K562 (cell line): ENCODE results near the gene POLR1A. TPM values are rescaled to one million over a fixed set of nuclear protein-coding genes. Genes with fewer than 3 reads are reported as not detected.

Source experiments
- AFF1 ChIP-seq, 2 experiments: fragments of 450-650 bp; IDR thresholded peaks; 2 replicates each; pipeline ENCODE4 v1.6.1; 2018; ENCODE audit warnings: mild to moderate bottlenecking in 2 of 2, low read depth in 1 of 2; ENCODE audit not compliant: partially characterized antibody in 2 of 2
- CHD2 ChIP-seq: IDR thresholded peaks from 2 replicates; pipeline ENCODE4 v1.6.1; 2011; ENCODE audit warnings: low read depth, low read length
- GMEB1 ChIP-seq: fragments of 250-450 bp; sonication (Bioruptor Pico); IDR thresholded peaks from 2 replicates; pipeline ENCODE4 v1.4.0; 2020; ENCODE audit warnings: mild to moderate bottlenecking
- LARP7 ChIP-seq: fragments of 450-650 bp; IDR thresholded peaks from 2 replicates; pipeline ENCODE4 v1.6.1; 2016
- LEF1 ChIP-seq: fragments of 450-650 bp; IDR thresholded peaks from 2 replicates; pipeline ENCODE4 v1.6.1; 2016; ENCODE audit warnings: mild to moderate bottlenecking
- MXI1 ChIP-seq: IDR thresholded peaks from 2 replicates; pipeline ENCODE4 v1.6.1; 2011; ENCODE audit warnings: low read depth, mild to moderate bottlenecking, improper control_type of control experiment, low read length
- NCOR1 ChIP-seq: fragments of 450-650 bp; IDR thresholded peaks from 2 replicates; pipeline ENCODE4 v1.6.1; 2016; ENCODE audit warnings: mild to moderate bottlenecking, moderate library complexity
- NEUROD1 ChIP-seq: fragments of 150-350 bp; IDR thresholded peaks from 2 replicates; pipeline ENCODE4 v1.6.1; 2014; ENCODE audit warnings: borderline replicate concordance, low read length, low read depth; ENCODE audit not compliant: partially characterized antibody
- NR1H2 ChIP-seq: sonication (generic); formaldehyde crosslinking; IDR thresholded peaks from 2 replicates; pipeline ENCODE4 v1.4.0; 2020; ENCODE audit warnings: mild to moderate bottlenecking, missing genetic modification reagents
- PTRF ChIP-seq: fragments of 450-650 bp; IDR thresholded peaks from 2 replicates; pipeline ENCODE4 v1.6.1; 2016; ENCODE audit warnings: mild to moderate bottlenecking, missing genetic modification characterization, missing compliant biosample characterization
- ZBTB40 ChIP-seq, 2 experiments: fragments of 450-650 bp in 1 of 2; sonication (generic) in 1 of 2; formaldehyde crosslinking in 1 of 2; IDR thresholded peaks; 2 replicates each; pipeline versions ENCODE4 v1.7.1 to v1.9.0; 2016 to 2022; ENCODE audit warnings: inconsistent platforms in 1 of 2, mild to moderate bottlenecking in 1 of 2, missing genetic modification reagents in 1 of 2
- polyA plus RNA-seq, 8 experiments: library from polyadenylated mRNA; depleted of rRNA in 4 of 8; stranded (reverse) in 5 of 8; unstranded in 3 of 8; fragments of >200 nt; fragmentation: Nextera tagmentation in 2 of 8; fragmentation: Illumina TruSeq in 1 of 8; extraction: Ambion mirVana in 2 of 8; extraction: Trizol in 1 of 8; gene quantifications; 2 replicates each; pipeline versions ENCODE4 v1.2.1 to v1.2.3, GENCODE V29; 2011 to 2014; ENCODE audit warnings: inconsistent platforms in 1 of 8, missing spikeins in 1 of 8
- total RNA-seq, 7 experiments: library from RNA; depleted of rRNA in 6 of 7; stranded (reverse); fragments of >200 nt in 6 of 7; fragmentation: Illumina TruSeq in 2 of 7; extraction: Trizol in 2 of 7; gene quantifications; 2 replicates each; pipeline versions ENCODE4 v1.2.1 to v1.2.3, GENCODE V29; 2011 to 2021; ENCODE audit warnings: low replicate concordance in 1 of 7

POLR1A gene
- total and polyA plus RNA-seq, 9 of the 15 experiments (the other 6 are each of a cell fraction or from before 2014, with no cell fraction given) = 3.0 to 72.1 (median 21.8) TPM

GRCh38 chr2:86105969-86106945, 571 bp upstream of the POLR1A start, which contains the start of gene PTCD3 (continued):
- TF ChIP-seq AFF1 (IDR thresholded peaks at IDR 0.05; ENCODE audit: low read depth in 1 of 2, partially characterized antibody in 2 of 2) = peak in 1 of 2 experiments; percentile 66
- peak; percentile 52 for TF ChIP-seq ZBTB40 (IDR thresholded peaks at IDR 0.05)
- TF ChIP-seq ZBTB40 (CRISPR knock-in tag; IDR thresholded peaks at IDR 0.05) = no peak
- no peak for TF ChIP-seq LARP7
- no peak for TF ChIP-seq NCOR1
- TF ChIP-seq MXI1 = peak; percentile 76
- TF ChIP-seq CHD2 = no peak; the same call in 1 of the 2 replicates
- TF ChIP-seq NR1H2 (CRISPR knock-in tag) = no peak
- no peak for TF ChIP-seq PTRF
- peak; percentile 84 for TF ChIP-seq GMEB1 (CRISPR knock-in tag)
- no peak for TF ChIP-seq LEF1
- TF ChIP-seq NEUROD1 = peak; percentile 83
